Kidney (tissue), 14 donors: ENCODE data around the gene CLASP1. TPM values are rescaled to one million over a fixed set of nuclear protein-coding genes. Genes with fewer than 3 reads are reported as not detected.

Source experiments
- DNase-seq, 5 donors: peaks; one replicate each; pipeline ENCODE4 v3.0.0-alpha.2; 2013 to 2020
- FAIRE-seq: peaks from 2 replicates; lab custom pipeline; 2012; peaks lifted over from hg19 to GRCh38; lab: Jason Lieb, UNC
- H3K27ac ChIP-seq, 2 donors: one replicate each; pipeline ENCODE4 v1.7.0; 2013; ENCODE audit warnings: low read depth in 2 of 2, low read length in 2 of 2, inconsistent platforms in 1 of 2
- H3K27me3 ChIP-seq: one replicate; pipeline ENCODE4 v1.7.1; 2013; ENCODE audit warnings: low read length, inconsistent platforms; ENCODE audit not compliant: control insufficient read depth, insufficient read depth
- H3K36me3 ChIP-seq, 3 donors: one replicate each; pipeline versions ENCODE4 v1.7.0 to v1.7.1; 2013; ENCODE audit warnings: low read length in 3 of 3, control low read depth in 1 of 3, inconsistent platforms in 1 of 3; ENCODE audit not compliant: insufficient read depth in 3 of 3, control insufficient read depth in 2 of 3
- H3K4me1 ChIP-seq, 3 donors: one replicate each; pipeline versions ENCODE4 v1.7.0 to v1.7.1; 2013; ENCODE audit warnings: low read length in 3 of 3, inconsistent platforms in 1 of 3, low read depth in 1 of 3; ENCODE audit not compliant: control insufficient read depth in 2 of 3, insufficient read depth in 2 of 3
- H3K4me3 ChIP-seq, 3 donors: one replicate each; pipeline versions ENCODE4 v1.7.0 to v1.8.1; 2013; ENCODE audit warnings: low read length in 3 of 3, control low read depth in 1 of 3, inconsistent platforms in 1 of 3
- H3K9ac ChIP-seq, 3 donors: one replicate each; pipeline versions ENCODE4 v1.7.0 to v1.7.1; 2013; ENCODE audit warnings: low read length in 3 of 3, control low read depth in 1 of 3, inconsistent platforms in 1 of 3
- H3K9me3 ChIP-seq, 3 donors: one replicate each; pipeline versions ENCODE4 v1.7.0 to v1.7.1; 2013; ENCODE audit warnings: low read length in 3 of 3, control low read depth in 1 of 3, inconsistent platforms in 1 of 3; ENCODE audit not compliant: control insufficient read depth in 2 of 3, insufficient read depth in 1 of 3
- intact Hi-C: fragments of 100-400 bp; cut with DNase I; formaldehyde crosslinking; loops from one replicate; pipeline ENCODE4 v1.11.1; 2022
- polyA plus RNA-seq: library from polyadenylated mRNA; stranded (reverse); fragments of 350-450 nt; fragmentation: Illumina TruSeq; extraction: RNeasy Lipid Tissue Mini Kit (QIAGEN cat#74804); gene quantifications from one replicate; pipeline ENCODE4 v1.2.3, GENCODE V29; 2014; ENCODE audit warnings: low read depth, low replicate concordance; ENCODE audit not compliant: insufficient read depth
- total RNA-seq: library from RNA; stranded (reverse); fragmentation: NEBNext Ultra II Directional; extraction: Animal tissue kit (Norgen Biotek cat#: 25700); gene quantifications from one replicate; pipeline ENCODE4 v1.2.1, GENCODE V29; 2021
- TF ChIP-seq, protein P1 (sequence below): IDR thresholded peaks from 3 replicates; pipeline ENCODE4 v1.5.1; 2012; ENCODE audit warnings: mild to moderate bottlenecking, moderate library complexity, borderline replicate concordance; ENCODE audit not compliant: insufficient read depth; ENCODE audit errors: extremely low read depth
- donor health status: control.
- donor health status: control.
- donor health status: control.
- donor health status: control.
- donor health status: control.
- donor health status: DM: yes; HTN: yes; CAD: no.
- donor health status: Normal renal cell carcinoma (clear cell type).

CLASP1 gene
- total and polyA plus RNA-seq, 2 donors from 2014 or later, result 6.8 to 71.5 TPM

DNA sequence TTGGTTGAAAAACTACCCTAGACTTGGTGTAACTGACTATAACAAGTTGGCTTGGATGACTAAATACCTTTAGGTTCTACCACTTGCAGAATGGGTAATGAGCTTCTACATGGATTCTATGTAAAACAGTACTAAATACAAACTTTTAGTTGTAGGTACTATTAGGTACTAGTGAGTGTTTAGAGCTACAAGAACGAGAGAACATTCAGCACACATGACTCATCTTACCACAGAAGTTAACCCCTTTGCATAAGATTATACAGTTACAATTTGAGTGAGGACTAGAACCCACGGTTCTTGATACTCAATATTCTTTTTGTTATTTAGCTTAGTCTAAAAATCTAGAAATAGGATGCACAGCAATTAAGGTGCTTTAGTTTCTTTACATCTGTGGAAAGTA lies 262.6 kb downstream of the CLASP1 start:
- Histone ChIP-seq H3K27me3 (no peaks in the 10 kb centered on the region), H3K27ac (no peak overlapping the region), H3K36me3 (peaks cover 9 to 40% (median 24%) of the 10 kb centered on the region in 3 donors), H3K4me1 (no peaks in the 10 kb centered on the region), H3K9ac (no peak overlapping the region), H3K4me3 (no peak overlapping the region), H3K9me3 (no peaks in the 10 kb centered on the region)
- intact Hi-C loops, result no loop called here
- DNase-seq (no peak), FAIRE-seq (no peak)
- TF ChIP-seq, protein P1, sequence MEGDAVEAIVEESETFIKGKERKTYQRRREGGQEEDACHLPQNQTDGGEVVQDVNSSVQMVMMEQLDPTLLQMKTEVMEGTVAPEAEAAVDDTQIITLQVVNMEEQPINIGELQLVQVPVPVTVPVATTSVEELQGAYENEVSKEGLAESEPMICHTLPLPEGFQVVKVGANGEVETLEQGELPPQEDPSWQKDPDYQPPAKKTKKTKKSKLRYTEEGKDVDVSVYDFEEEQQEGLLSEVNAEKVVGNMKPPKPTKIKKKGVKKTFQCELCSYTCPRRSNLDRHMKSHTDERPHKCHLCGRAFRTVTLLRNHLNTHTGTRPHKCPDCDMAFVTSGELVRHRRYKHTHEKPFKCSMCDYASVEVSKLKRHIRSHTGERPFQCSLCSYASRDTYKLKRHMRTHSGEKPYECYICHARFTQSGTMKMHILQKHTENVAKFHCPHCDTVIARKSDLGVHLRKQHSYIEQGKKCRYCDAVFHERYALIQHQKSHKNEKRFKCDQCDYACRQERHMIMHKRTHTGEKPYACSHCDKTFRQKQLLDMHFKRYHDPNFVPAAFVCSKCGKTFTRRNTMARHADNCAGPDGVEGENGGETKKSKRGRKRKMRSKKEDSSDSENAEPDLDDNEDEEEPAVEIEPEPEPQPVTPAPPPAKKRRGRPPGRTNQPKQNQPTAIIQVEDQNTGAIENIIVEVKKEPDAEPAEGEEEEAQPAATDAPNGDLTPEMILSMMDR, result no peak

DNA sequence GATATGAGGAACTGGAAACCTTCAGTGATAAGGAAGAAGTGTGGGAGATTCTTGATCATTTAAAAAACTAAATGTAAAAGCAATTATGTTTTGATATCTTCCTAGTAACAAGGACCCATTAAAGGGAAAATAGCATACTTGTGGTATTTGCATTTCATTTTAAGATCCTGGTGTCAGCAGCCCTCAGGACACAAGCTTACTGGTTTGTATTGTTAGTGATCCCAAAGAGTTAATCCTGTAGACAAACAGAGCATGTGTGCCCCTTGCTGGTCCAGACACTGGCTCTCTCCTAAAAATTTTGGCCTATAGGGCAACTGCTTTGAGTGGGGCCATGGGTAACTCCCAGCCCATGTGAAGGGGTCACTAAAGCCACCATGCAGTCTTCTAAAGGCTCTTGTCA lies 263.2 kb downstream of the CLASP1 start:
- Histone ChIP-seq H3K36me3 (peaks cover 11 to 46% (median 28%) of the 10 kb centered on the region in 3 donors), H3K4me1 (no peaks in the 10 kb centered on the region), H3K27me3 (no peaks in the 10 kb centered on the region), H3K4me3 (no peak overlapping the region), H3K27ac (no peak overlapping the region), H3K9me3 (no peaks in the 10 kb centered on the region), H3K9ac (no peak overlapping the region)
- intact Hi-C loops, result no loop called here
- TF ChIP-seq, protein P1, result no peak
- no peak for DNase-seq
- no peak for FAIRE-seq

DNA sequence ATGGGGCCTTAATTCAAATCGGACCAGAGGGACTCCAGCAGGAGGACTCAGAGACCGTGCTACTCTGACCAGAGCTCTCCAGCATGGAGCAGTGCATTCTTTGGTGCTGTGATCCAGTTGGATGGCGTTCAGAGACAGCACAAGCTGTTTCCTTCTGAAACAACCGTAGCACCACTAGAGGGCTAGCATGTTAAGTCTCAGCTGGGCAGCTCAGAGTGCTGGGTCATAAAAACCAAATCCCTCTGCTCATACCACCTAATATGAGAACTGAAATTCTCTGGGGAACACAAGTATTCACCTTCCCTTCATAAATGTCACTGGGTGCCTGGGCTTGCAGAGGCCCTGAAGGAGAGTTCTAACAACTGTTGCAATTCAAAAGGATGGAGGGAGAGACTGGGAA lies 266.5 kb downstream of the CLASP1 start:
- H3K36me3 ChIP-seq, result peaks cover 11 to 61% (median 34%) of the 10 kb centered on the region in 3 donors
- no peak overlapping the region for H3K27ac ChIP-seq
- no peaks in the 10 kb centered on the region for H3K4me1 ChIP-seq
- TF ChIP-seq, protein P1, result no peak
- intact Hi-C loops, result no loop called here
- H3K4me3 ChIP-seq, result no peak overlapping the region
- FAIRE-seq (no peak), DNase-seq (no peak)
- H3K27me3 ChIP-seq, result no peaks in the 10 kb centered on the region
- H3K9me3 ChIP-seq, result no peaks in the 10 kb centered on the region
- no peak overlapping the region for H3K9ac ChIP-seq

DNA sequence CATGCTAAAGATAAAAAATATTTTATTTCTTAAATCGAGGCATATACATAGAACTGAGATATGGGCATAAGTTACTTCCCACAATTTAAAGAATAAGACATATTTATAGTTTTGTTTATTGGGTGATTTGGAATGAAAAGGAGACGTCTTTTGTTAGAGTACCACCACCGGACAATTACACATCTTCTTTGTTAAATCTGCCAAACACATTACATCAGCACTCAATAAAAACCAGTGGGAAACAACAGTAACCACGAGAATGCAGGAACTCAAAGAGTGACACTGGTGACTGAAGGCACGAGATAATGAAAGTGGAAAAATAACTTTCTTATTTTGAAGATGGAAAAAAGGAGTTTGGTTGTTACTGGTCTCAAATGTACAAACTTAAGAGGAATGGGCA lies 271.6 kb downstream of the CLASP1 start:
- no peak for FAIRE-seq
- intact Hi-C loops, result no loop called here
- H3K36me3 ChIP-seq, result peaks cover 10 to 58% (median 14%) of the 10 kb centered on the region in 3 donors

More for the DNA sequence above, 271.6 kb downstream of the CLASP1 start:
- Histone ChIP-seq H3K9ac (no peak overlapping the region), H3K9me3 (no peaks in the 10 kb centered on the region), H3K4me1 (peaks cover 0 to 3% (median 0%) of the 10 kb centered on the region in 3 donors), H3K27me3 (no peaks in the 10 kb centered on the region), H3K4me3 (no peak overlapping the region), H3K27ac (no peak overlapping the region)
- DNase-seq, result no peak
- TF ChIP-seq, protein P1, result no peak
